ENCODE measurements around the gene DDX19B. TPM values are rescaled to one million over a fixed set of nuclear protein-coding genes. Genes with fewer than 3 reads are reported as not detected.

The DDX19B gene
- total and polyA plus RNA-seq, 9 of the 15 experiments (the other 6 are each of a cell fraction or from before 2014, with no cell fraction given): 7.0 to 32.9 (median 19.3) TPM

DNA sequence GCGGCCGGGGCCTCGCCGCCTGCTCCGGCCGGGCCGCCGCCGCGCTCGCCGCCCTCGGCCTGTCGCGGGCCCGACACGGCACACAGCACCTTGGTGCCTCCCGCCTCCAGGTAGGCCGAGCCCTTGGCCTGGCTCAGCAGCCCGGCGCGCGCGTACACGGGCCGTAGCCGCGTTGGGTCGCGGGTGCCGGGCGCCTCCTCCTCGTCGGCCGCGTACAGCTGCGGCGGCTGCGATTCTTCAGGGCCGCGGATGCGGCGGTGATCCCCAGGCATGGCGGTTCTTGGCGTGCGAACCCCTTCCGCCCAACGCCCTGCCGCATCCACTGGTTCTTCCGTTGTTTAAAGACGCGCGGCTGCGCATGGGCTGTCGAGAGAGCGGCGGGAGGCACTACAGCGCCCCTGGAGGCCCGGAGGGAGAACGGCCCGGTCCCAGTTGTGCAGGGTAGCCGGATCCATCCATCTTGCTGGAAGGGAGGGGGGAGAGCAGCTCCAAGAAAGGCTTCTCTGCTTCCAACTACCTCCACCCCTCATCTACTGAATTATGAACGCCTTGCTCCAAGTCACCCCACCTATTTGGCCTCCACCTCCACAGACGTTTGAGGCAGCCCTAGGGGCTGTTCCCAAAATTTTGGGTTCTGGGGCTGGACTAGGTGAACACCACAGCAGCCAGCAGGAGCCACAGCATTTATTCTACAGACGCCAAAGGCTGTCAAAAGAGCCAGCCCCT lies 47.2 kb upstream of the DDX19B start, which contains the start of gene EXOSC6 (continued):
- TF ChIP-seq, protein P1, sequence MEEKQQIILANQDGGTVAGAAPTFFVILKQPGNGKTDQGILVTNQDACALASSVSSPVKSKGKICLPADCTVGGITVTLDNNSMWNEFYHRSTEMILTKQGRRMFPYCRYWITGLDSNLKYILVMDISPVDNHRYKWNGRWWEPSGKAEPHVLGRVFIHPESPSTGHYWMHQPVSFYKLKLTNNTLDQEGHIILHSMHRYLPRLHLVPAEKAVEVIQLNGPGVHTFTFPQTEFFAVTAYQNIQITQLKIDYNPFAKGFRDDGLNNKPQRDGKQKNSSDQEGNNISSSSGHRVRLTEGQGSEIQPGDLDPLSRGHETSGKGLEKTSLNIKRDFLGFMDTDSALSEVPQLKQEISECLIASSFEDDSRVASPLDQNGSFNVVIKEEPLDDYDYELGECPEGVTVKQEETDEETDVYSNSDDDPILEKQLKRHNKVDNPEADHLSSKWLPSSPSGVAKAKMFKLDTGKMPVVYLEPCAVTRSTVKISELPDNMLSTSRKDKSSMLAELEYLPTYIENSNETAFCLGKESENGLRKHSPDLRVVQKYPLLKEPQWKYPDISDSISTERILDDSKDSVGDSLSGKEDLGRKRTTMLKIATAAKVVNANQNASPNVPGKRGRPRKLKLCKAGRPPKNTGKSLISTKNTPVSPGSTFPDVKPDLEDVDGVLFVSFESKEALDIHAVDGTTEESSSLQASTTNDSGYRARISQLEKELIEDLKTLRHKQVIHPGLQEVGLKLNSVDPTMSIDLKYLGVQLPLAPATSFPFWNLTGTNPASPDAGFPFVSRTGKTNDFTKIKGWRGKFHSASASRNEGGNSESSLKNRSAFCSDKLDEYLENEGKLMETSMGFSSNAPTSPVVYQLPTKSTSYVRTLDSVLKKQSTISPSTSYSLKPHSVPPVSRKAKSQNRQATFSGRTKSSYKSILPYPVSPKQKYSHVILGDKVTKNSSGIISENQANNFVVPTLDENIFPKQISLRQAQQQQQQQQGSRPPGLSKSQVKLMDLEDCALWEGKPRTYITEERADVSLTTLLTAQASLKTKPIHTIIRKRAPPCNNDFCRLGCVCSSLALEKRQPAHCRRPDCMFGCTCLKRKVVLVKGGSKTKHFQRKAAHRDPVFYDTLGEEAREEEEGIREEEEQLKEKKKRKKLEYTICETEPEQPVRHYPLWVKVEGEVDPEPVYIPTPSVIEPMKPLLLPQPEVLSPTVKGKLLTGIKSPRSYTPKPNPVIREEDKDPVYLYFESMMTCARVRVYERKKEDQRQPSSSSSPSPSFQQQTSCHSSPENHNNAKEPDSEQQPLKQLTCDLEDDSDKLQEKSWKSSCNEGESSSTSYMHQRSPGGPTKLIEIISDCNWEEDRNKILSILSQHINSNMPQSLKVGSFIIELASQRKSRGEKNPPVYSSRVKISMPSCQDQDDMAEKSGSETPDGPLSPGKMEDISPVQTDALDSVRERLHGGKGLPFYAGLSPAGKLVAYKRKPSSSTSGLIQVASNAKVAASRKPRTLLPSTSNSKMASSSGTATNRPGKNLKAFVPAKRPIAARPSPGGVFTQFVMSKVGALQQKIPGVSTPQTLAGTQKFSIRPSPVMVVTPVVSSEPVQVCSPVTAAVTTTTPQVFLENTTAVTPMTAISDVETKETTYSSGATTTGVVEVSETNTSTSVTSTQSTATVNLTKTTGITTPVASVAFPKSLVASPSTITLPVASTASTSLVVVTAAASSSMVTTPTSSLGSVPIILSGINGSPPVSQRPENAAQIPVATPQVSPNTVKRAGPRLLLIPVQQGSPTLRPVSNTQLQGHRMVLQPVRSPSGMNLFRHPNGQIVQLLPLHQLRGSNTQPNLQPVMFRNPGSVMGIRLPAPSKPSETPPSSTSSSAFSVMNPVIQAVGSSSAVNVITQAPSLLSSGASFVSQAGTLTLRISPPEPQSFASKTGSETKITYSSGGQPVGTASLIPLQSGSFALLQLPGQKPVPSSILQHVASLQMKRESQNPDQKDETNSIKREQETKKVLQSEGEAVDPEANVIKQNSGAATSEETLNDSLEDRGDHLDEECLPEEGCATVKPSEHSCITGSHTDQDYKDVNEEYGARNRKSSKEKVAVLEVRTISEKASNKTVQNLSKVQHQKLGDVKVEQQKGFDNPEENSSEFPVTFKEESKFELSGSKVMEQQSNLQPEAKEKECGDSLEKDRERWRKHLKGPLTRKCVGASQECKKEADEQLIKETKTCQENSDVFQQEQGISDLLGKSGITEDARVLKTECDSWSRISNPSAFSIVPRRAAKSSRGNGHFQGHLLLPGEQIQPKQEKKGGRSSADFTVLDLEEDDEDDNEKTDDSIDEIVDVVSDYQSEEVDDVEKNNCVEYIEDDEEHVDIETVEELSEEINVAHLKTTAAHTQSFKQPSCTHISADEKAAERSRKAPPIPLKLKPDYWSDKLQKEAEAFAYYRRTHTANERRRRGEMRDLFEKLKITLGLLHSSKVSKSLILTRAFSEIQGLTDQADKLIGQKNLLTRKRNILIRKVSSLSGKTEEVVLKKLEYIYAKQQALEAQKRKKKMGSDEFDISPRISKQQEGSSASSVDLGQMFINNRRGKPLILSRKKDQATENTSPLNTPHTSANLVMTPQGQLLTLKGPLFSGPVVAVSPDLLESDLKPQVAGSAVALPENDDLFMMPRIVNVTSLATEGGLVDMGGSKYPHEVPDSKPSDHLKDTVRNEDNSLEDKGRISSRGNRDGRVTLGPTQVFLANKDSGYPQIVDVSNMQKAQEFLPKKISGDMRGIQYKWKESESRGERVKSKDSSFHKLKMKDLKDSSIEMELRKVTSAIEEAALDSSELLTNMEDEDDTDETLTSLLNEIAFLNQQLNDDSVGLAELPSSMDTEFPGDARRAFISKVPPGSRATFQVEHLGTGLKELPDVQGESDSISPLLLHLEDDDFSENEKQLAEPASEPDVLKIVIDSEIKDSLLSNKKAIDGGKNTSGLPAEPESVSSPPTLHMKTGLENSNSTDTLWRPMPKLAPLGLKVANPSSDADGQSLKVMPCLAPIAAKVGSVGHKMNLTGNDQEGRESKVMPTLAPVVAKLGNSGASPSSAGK (IDR thresholded peaks at IDR 0.05): peak; percentile 26; the same call in 1 of the 2 replicates
- TF ChIP-seq ZNF146 (CRISPR knock-in tag; IDR thresholded peaks at IDR 0.05; ENCODE audit: unreplicated experiment) (no peak), ZNF384 (IDR thresholded peaks at IDR 0.05; ENCODE audit: low read depth, low read length) (no peak), RBBP5 (IDR thresholded peaks at IDR 0.05; ENCODE audit: borderline replicate concordance, insufficient read depth, low read length, poor library complexity, severe bottlenecking) (peak; percentile 60), XRCC5 (IDR thresholded peaks at IDR 0.05; ENCODE audit: low read depth, low read length) (peak; percentile 98), BRD4 (IDR thresholded peaks at IDR 0.05) (no peak), BMI1 (IDR thresholded peaks at IDR 0.05; ENCODE audit: low read length) (no peak; the same call in 1 of the 2 replicates), ILF3 (IDR thresholded peaks at IDR 0.05; ENCODE audit: borderline replicate concordance) (peak; percentile 96), ARID2 (IDR thresholded peaks at IDR 0.05) (no peak), ZNF41 (CRISPR knock-in tag; conservative IDR thresholded peaks at IDR 0.05) (peak; percentile 46; the same call in 1 of the 2 replicates), RHOXF2B (CRISPR knock-in tag; conservative IDR thresholded peaks at IDR 0.05) (peak; percentile 97), POLR2A (conservative IDR thresholded peaks at IDR 0.05) (peak; percentile 94), RBM22 (IDR thresholded peaks at IDR 0.05; ENCODE audit: low read depth, low read length, poor library complexity, severe bottlenecking) (peak; percentile 99), TFAM (CRISPR knock-in tag; conservative IDR thresholded peaks at IDR 0.05) (no peak), KLF16 (IDR thresholded peaks at IDR 0.05) (peak; percentile 64; the same call in 1 of the 2 replicates), THRAP3 (IDR thresholded peaks at IDR 0.05; ENCODE audit: borderline replicate concordance) (peak; percentile 95), ZNF282 (CRISPR knock-in tag; IDR thresholded peaks at IDR 0.05) (no peak)
- TF ChIP-seq, protein P2, sequence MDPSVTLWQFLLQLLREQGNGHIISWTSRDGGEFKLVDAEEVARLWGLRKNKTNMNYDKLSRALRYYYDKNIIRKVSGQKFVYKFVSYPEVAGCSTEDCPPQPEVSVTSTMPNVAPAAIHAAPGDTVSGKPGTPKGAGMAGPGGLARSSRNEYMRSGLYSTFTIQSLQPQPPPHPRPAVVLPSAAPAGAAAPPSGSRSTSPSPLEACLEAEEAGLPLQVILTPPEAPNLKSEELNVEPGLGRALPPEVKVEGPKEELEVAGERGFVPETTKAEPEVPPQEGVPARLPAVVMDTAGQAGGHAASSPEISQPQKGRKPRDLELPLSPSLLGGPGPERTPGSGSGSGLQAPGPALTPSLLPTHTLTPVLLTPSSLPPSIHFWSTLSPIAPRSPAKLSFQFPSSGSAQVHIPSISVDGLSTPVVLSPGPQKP (CRISPR knock-in tag; IDR thresholded peaks at IDR 0.05): no peak

All from K562 (cell line).